HG02884 (cell line): ENCODE results near the gene CPXM2.

Experiments used
- ATAC-seq: cut with Tn5 transposase; IDR thresholded peaks from one replicate; pipeline ENCODE4 v1.9.1; 2021; ENCODE audit warnings: mild to moderate bottlenecking, moderate library complexity; ENCODE audit not compliant: unreplicated experiment

Gene CPXM2

DNA sequence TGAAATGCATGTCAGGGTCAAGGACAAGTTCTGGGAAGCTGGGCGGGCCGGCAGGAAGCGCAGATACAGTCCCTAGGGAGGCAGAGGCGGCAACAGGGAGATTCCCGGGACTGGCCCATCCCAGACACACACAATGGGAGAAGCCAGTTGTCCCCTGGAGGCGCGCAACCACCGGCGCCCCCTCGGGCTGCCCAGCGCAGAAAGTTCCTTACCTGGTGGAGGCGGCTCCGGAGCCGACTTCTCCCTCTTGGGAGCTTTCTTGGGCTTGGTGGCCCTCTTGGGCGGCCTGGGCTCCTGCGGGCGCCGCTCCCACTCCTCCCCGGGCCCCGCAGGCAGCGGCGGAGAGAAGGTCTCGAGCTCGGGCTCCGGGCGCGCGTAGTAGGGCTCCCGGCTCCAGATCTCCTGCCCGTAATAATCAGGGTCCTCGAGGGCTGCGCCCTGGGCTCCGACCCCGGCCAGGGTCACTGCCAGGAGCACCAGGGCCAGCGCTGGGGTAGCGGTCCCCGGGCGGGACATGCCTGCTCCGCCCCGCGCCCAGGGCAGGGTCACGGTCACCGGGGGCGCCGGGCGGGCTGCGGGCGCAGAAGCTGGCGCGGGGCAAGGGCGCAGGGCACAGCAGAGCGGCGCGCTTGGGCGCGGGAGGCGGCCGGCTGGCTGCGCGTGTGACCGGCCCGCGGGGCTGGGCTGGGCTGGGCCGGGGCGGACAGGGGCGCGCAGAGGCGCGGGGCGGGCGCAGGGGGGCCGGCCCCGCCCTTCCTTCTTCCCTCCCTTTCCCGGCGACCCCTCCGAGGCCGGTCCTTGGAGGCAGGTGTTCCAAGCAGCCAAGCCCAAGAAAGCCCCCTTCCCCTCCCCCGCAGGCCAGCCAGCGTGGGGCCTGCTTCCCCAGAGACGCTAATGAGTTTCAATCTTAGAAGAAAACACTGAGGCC lies at the start of gene CPXM2:
CPXM2 (minus strand) TSS at position 664 of the 928 bp plus-strand sequence; CDS start at position 516, 148 bp downstream.
- ATAC-seq: no peak

GRCh38 chr10:123939591-123939990 lies 48.0 kb upstream of the CPXM2 start:
- no peak for ATAC-seq

GRCh38 chr10:123938890-123939289 lies 47.3 kb upstream of the CPXM2 start:
- ATAC-seq: no peak

DNA sequence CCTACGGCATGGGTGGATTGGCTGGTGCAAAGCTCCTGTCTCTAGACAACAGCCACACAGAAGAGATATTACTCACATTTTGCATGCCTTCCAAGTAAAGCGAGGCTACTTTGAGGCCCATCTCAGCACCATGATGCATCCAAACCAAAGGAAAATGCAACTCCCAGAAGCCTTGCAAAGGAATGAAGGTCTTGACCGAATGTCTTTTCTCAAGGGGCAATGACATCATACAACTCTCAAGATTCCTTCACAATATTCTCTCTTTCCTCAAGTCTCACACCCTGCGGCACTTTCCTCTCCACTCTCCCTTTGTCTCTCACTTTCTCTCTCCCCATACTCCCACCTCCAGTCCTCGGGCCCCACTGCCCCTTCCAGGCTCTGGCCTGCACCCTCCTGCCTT lies 44.8 kb upstream of the CPXM2 start:
- no peak for ATAC-seq

DNA sequence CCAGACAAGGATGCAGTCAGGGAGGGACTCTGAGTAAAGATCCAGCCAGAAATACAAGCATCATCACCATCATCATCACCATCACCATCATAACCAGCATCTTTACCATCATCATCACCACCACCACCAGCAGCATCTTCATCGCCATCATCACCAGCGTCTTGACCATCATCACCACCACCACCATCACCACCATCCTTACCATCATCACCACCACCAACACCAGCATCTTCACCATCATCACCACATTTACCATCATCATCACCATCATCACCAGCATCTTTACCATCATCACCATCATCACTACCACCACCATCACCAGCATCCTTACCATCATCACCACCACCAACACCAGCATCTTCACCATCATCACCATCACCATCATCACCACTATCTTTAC lies 44.1 kb upstream of the CPXM2 start:
- ATAC-seq: no peak

DNA sequence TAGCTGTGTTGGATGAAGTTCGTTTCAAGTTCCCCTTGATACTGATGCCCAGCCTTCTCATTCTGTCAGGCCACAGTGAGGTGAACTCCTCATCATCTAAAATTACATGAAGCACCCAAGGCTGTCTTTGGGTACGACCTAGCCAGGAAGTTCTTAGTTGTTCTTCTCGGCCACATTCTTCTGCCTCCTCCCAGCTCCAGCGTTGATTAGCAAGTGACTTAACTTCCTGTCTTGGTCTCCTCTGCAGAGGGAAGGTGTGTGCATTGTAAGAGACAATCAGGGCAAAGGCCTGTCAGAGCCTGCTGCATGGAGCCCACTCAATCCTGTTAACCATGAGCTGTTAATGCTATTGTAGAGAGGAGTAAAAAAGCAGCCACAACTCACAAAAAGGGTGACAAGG lies 43.2 kb upstream of the CPXM2 start:
- ATAC-seq: no peak

DNA sequence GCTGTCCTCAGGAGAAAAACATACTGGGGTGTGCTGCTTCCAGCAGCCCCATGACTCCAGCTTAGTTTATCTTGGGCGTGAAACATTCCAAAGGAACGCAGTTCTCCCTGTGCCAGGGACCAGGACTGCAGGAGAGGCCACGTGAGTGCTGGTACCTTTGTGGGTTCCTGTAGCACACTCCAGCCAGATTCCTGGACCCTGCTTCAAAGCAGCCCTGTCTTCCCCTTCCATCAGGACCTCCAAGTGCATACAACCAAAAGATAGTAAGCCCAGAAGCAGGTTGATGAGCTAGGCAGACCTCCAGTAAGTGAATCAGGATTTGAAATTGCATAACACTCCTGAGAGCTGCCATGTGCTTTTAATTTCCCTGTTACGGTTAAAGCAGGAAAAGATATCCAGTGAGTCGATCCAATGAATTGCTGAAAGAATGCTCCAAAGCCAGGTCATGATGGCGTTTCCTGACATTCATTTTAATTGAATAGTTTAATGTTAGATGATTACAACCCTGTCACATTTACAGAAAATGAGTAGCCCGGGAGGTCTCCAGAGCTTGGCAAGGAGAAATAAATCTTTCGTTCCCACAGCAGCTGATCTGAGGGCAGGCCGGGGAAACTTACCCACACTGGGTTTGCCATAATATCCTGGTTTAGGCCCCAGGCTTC lies 38.9 kb upstream of the CPXM2 start:
- ATAC-seq: no peak

DNA sequence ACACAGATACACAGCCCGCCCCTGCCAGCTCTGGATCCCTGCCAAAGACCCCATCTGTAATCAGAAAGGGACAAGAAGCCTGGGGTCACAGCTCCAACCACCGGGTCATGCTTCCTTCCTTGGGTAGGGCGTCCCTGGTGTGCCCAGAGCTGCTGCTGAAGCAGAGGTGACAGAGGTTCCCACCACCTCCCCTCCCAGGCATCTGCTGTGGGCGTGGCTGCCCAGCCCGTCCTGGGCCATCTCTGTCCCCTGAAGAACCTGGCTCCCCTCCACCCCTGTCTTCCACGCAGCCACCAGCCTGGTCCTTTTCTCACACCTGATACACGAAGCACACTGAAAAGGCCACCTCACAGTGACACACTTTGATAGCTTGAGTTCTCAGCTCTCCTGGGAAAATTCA lies 38.2 kb upstream of the CPXM2 start:
- no peak for ATAC-seq

- ATAC-seq: no peak
These were observed 36.8 kb upstream of the CPXM2 start for GRCh38 chr10:123928427-123928826.

DNA sequence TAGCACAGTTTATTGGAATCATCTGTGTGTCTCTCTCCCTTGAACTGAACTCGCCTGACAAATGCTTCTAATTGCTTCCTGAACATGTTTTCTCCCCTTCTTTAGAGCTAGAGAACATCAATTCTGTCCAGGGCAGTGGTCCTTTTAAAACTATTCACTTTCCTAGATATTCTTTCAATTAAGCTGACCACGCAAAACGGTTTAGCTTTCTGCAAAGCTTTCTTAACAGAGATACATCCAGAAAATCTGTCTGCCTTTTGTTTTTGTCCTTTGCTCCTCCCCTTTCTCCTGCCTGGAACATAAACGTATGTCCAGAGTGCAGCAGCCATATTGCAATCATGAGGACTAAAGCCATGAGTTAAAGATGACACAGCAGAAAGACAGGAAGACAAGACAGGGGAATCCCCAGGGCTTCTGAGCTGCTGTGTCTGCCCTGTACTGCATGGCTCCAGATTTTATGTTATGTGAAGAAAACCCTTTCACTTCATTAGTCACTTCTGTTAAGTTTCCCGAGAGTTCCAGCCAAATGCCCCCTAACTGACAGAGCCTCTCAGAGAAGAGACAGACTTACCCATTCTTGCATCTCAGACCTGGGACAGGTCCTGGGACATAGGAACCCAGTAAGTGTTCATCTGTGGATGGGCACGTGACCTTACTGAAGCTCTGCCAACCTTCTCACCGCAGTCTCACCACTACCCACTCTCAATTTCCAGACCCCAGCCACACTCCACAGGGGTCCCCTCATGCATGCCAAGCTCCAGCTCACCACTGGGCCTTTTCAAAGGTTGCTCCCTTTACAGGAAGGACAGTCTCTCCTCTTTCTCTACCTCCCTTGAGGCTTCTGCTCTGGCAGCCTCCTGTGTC lies 35.0 kb upstream of the CPXM2 start:
- ATAC-seq: no peak

DNA sequence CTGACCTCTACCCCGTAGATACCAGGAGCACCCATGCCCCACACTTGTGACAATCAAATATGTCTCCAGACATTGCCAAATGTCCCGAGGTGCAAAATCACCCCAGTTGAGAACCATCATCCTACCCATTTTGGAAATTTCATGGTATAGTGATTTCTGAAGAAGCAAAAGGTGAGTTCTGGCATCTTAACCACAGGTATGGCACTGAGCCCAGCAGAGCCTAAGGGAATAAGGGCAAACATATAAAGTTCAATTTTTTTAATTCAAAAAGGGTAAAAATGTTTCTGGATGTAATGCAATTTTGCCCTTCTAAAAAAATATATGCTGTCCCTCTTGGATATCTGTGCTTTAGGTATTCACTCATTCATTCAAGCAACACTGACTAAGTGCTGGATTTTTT lies 30.5 kb upstream of the CPXM2 start:
- ATAC-seq: no peak

DNA sequence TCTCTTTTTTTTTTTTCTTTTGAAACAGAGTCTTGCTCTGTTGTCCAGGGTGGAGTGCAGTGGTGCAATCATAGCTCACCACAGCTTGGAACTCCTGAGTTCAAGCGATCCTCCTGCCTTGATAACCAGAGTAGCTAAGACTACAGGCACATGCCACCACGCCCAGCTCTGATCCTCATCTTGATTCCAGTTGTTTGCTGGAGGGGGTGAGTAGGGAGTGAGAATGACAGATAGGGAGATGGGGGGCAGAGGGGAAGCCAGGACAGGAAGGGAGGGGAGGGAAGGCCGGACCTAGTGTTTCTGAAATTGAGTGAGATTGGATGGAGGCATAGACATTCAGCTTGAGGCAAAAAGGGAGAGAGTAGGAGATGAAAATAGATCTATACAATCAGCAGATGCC lies 25.2 kb upstream of the CPXM2 start:
- ATAC-seq: no peak

DNA sequence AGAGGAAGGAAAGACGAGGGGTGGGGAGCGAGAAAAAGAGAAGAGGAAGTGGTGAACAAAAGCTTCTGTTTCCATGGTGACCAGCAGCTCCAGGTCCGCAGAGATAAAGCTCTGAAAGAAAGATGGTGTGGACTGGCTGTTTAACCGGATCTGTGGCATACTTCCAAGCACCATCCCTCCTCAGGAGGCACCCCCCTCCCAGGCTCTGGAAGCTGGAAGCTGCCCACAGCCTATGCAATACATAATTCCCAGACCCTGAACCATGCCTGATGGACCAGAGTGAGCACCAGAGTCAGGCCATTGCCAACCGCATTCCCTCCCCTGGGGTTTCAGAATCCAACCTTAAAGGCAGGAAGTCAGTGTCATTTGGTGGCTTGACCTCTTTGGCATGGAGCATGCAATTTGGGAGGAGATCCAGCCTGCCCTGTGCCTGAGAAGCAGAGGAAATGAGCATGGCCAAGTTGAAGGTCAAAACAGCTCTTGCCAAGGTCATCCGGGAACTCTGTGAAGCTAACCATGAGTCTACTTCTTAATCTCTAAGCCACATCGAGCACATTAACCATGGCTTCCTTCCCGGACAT lies 22.2 kb upstream of the CPXM2 start:
- no peak for ATAC-seq

DNA sequence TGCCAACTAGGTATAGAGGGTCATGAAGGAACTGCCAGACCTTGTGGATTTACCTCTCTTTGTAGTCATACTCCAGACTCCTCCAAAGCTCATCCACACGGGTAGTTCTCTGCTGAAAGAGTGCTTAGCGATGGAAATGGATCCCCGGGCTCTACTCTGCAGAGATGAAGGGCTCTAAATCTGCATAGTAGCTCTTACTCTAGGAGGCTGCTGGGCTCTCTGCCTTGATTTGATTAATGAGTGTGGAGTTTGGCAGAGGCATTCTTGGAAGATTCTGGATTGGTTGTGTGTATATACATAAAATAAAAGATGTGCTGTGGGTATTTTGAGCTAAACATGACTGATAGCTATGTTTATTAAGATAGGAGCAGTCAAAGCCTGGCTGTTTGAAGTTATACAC lies 21.3 kb upstream of the CPXM2 start:
- ATAC-seq: no peak

- no peak for ATAC-seq
These were observed 20.9 kb upstream of the CPXM2 start for GRCh38 chr10:123912466-123912865.

- no peak for ATAC-seq
These were observed 20.3 kb upstream of the CPXM2 start for GRCh38 chr10:123911866-123912265.

DNA sequence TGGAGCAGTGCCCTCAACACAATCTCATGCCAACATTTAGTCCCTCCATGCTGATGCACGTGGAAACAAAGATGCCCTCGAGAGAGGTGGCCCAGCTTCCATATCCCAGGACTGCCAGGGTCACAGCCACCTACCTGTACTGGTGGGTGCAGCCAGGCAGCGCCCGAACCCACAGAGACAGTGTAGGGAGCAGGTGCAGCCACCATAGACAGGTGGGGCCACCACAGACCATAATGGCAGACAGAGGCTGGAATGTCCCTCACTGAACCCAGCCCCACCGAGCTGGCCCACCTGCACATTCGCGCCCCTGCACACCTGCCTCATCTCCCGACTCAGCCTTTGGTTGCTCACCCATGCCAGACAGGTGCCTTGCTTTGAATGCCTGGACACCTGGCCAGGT lies 18.3 kb upstream of the CPXM2 start:
- ATAC-seq: no peak

DNA sequence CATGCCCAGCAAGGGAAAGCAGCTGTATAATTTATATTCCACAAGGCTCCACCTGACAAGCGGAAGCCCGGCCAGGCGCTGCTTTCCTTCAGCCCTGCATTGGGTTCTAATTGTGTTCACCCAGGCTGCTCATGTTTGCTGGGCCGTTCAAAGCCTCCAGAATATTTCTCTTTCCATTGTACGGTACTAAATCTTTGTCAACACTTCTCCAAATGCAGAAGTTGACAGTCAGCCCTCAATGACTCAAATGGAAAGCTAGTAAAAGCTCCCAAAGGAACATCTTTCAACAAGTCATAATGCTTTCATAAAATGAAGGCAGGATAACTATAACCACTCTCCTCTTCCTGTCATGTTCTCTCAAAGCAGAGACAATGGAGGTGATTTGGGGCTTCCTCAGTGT lies 17.8 kb upstream of the CPXM2 start:
- ATAC-seq: no peak

GRCh38 chr10:123908379-123908778 lies 16.8 kb upstream of the CPXM2 start:
- ATAC-seq: no peak

DNA sequence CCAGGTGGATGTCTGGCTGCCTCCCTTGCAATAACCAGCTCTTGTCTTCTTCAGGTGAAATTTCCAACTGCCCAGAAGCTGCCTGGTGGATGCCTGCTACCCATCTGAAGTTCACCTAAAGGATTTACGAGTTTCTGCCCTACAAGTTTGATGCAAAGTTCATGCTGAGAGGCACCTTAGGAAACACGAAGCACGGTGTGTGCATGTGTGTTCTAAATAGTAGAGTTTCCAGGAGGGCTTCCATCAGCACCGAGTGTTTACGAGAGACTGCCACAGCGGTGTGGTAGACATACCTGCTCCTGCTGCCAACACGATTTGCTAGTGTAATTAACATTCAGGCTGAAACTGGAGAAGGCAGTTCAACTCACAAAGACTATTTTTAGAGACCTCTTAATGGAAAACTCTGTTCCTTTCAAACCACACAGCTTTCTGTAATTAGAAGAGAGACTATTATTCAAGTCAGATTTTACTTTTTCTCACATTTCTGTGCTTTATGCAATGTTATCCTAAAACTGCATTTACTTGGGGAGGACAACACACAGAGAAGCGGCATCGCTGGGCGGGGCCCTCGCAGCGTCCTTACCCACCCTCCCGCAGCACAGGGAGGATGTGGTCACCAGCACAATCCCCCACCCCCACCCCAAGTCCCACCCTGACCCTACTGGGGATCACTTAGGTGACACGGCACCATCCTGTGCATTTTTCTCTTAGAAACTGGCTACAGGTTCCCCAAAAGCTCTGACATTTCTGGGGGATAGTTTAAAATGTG lies 15.5 kb upstream of the CPXM2 start:
- ATAC-seq: no peak
